Measurements from ENCODE around the gene CFTR.

The CFTR gene

GRCh38 chr7:117603627-117604026 lies 123.8 kb downstream of the CFTR start:
- TF ChIP-seq, protein P1, sequence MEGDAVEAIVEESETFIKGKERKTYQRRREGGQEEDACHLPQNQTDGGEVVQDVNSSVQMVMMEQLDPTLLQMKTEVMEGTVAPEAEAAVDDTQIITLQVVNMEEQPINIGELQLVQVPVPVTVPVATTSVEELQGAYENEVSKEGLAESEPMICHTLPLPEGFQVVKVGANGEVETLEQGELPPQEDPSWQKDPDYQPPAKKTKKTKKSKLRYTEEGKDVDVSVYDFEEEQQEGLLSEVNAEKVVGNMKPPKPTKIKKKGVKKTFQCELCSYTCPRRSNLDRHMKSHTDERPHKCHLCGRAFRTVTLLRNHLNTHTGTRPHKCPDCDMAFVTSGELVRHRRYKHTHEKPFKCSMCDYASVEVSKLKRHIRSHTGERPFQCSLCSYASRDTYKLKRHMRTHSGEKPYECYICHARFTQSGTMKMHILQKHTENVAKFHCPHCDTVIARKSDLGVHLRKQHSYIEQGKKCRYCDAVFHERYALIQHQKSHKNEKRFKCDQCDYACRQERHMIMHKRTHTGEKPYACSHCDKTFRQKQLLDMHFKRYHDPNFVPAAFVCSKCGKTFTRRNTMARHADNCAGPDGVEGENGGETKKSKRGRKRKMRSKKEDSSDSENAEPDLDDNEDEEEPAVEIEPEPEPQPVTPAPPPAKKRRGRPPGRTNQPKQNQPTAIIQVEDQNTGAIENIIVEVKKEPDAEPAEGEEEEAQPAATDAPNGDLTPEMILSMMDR (IDR thresholded peaks at IDR 0.05; ENCODE audit: insufficient read depth, low read length, poor library complexity, severe bottlenecking), result no peak
- no peak for TF ChIP-seq EZH2phosphoT487 (conservative IDR thresholded peaks at IDR 0.05; ENCODE audit: low read length)
- no peak overlapping the region for H3K4me3 ChIP-seq (ENCODE audit: insufficient read depth, low read length, poor library complexity, severe bottlenecking)
- no peak overlapping the region for H3K9ac ChIP-seq (ENCODE audit: low read length)
- H3K36me3 ChIP-seq (ENCODE audit: low read length), result no peaks in the 10 kb centered on the region
- no peak overlapping the region for H2AFZ ChIP-seq (ENCODE audit: low read depth, low read length, severe bottlenecking)
- H4K20me1 ChIP-seq (ENCODE audit: low read depth, low read length), result no peaks in the 10 kb centered on the region
- no peaks in the 10 kb centered on the region for H3K9me3 ChIP-seq (ENCODE audit: insufficient read depth, low read length)
- no peak overlapping the region for H3K4me2 ChIP-seq (ENCODE audit: low read depth, low read length, poor library complexity, severe bottlenecking)
- no peaks in the 10 kb centered on the region for H3K27me3 ChIP-seq (ENCODE audit: low read length)
- H3K9me2 ChIP-seq (replicated peaks; ENCODE audit: insufficient read depth, low read length), result no peaks in the 10 kb centered on the region
- no peaks in the 10 kb centered on the region for H3F3A ChIP-seq (ENCODE audit: insufficient read depth)
- no peaks in the 10 kb centered on the region for H3K79me2 ChIP-seq (ENCODE audit: insufficient read depth, low read length)
- no peak overlapping the region for H3K27ac ChIP-seq (ENCODE audit: low read depth, low read length)

GRCh38 chr7:117605712-117606111 lies 125.9 kb downstream of the CFTR start:
- H3K4me3 ChIP-seq (ENCODE audit: insufficient read depth, low read length, poor library complexity, severe bottlenecking), result no peak overlapping the region
- no peaks in the 10 kb centered on the region for H3K27me3 ChIP-seq (ENCODE audit: low read length)
- no peaks in the 10 kb centered on the region for H3K9me3 ChIP-seq (ENCODE audit: insufficient read depth, low read length)
- no peaks in the 10 kb centered on the region for H4K20me1 ChIP-seq (ENCODE audit: low read depth, low read length)
- H3K79me2 ChIP-seq (ENCODE audit: insufficient read depth, low read length), result no peaks in the 10 kb centered on the region
- no peaks in the 10 kb centered on the region for H3F3A ChIP-seq (ENCODE audit: insufficient read depth)
- no peak overlapping the region for H3K27ac ChIP-seq (ENCODE audit: low read depth, low read length)
- no peaks in the 10 kb centered on the region for H3K9me2 ChIP-seq (replicated peaks; ENCODE audit: insufficient read depth, low read length)
- no peak overlapping the region for H3K4me2 ChIP-seq (ENCODE audit: low read depth, low read length, poor library complexity, severe bottlenecking)
- no peaks in the 10 kb centered on the region for H3K36me3 ChIP-seq (ENCODE audit: low read length)
- no peak overlapping the region for H2AFZ ChIP-seq (ENCODE audit: low read depth, low read length, severe bottlenecking)
- TF ChIP-seq, protein P1 (IDR thresholded peaks at IDR 0.05; ENCODE audit: insufficient read depth, low read length, poor library complexity, severe bottlenecking), result no peak
- TF ChIP-seq EZH2phosphoT487 (conservative IDR thresholded peaks at IDR 0.05; ENCODE audit: low read length), result no peak
- H3K9ac ChIP-seq (ENCODE audit: low read length), result no peak overlapping the region

- H3K9ac ChIP-seq (ENCODE audit: low read length), result no peak overlapping the region
- no peak overlapping the region for H3K27ac ChIP-seq (ENCODE audit: low read depth, low read length)
- no peak overlapping the region for H3K4me3 ChIP-seq (ENCODE audit: insufficient read depth, low read length, poor library complexity, severe bottlenecking)
- H3K4me2 ChIP-seq (ENCODE audit: low read depth, low read length, poor library complexity, severe bottlenecking), result no peak overlapping the region
- H3K36me3 ChIP-seq (ENCODE audit: low read length), result no peaks in the 10 kb centered on the region
- TF ChIP-seq, protein P1 (IDR thresholded peaks at IDR 0.05; ENCODE audit: insufficient read depth, low read length, poor library complexity, severe bottlenecking), result no peak
- no peak for TF ChIP-seq EZH2phosphoT487 (conservative IDR thresholded peaks at IDR 0.05; ENCODE audit: low read length)
- H3K9me2 ChIP-seq (replicated peaks; ENCODE audit: insufficient read depth, low read length), result no peaks in the 10 kb centered on the region
- no peaks in the 10 kb centered on the region for H3K27me3 ChIP-seq (ENCODE audit: low read length)
- H4K20me1 ChIP-seq (ENCODE audit: low read depth, low read length), result no peaks in the 10 kb centered on the region
- H3K79me2 ChIP-seq (ENCODE audit: insufficient read depth, low read length), result no peaks in the 10 kb centered on the region
- no peak overlapping the region for H2AFZ ChIP-seq (ENCODE audit: low read depth, low read length, severe bottlenecking)
- H3F3A ChIP-seq (ENCODE audit: insufficient read depth), result no peaks in the 10 kb centered on the region
- no peaks in the 10 kb centered on the region for H3K9me3 ChIP-seq (ENCODE audit: insufficient read depth, low read length)
Measured at GRCh38 chr7:117606132-117606531, 126.3 kb downstream of the CFTR start.
